ENCODE measurements around the gene AGMAT. TPM values are rescaled to one million over a fixed set of nuclear protein-coding genes. Genes with fewer than 3 reads are reported as not detected.

Gene AGMAT
- total and polyA plus RNA-seq, 3 experiments from 2014 or later, result 6.2 to 19.7 (median 18.5) TPM

DNA sequence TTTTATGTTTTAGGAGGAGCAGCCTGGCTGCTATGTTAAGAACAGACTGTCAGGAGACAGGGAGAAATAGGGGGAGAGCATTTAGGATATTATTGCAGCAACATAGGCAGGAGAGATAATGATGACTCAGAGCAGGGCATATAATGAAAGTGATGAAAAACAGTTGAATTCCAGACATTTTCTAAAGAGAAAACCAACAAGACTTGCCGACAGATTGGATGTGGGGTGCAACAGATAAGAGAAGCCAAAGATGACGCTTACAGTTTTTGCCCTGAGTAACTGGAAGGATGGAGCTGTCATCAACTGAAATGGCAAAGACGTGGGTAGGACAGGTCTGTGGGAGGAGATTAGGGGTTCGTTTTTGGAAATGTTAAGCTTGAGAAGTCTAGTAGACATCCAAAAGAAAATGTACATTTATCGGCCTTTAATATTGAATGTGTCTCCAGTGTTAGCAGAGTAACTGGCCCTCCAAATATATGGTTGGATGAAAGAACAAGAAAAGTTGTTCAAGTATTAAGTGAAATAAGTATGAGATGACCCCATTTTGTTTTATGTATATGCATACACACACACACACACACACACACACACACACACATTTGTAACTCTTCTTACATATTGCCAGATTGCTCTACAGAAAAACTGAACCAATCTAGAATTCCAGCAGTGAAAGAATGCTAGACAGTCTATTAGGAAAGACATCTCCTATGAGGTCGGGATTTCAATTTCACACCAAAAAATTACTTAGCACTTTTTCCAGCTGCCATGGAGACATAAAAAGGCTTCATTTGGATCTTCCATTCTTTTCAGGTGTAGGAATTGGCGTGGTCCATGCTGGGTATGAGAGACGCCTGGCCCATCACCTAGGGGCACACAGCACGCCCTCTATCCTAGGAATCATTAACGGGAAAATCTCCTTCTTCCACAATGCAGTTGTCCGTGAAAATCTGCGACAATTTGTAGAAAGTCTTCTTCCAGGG, 41.0 kb downstream of the AGMAT start:
- ChIA-PET POLR2A (interaction anchor here (0.7 kb wide), 1 partner anchor 17 kb away, joined by 3 read pairs; the partner anchor contains the start of gene DNAJC16), CTCF (no interaction called here)
- Mint-ChIP-seq H3K36me3 (peaks cover 11 to 75% (median 31%) of the 10 kb centered on the region in 3 donors), H3K27me3 (no peaks in the 10 kb centered on the region), H3K27ac (peak overlapping the region in 5 of 8 donors; percentile 11 to 88 (median 28)), H3K4me1 (peaks cover 0 to 4% (median under 1%) of the 10 kb centered on the region in 3 donors), H3K9me3 (no peaks in the 10 kb centered on the region), H3K4me3 (no peak overlapping the region)
- no peak for DNase-seq
- Histone ChIP-seq H3K27ac (ENCODE audit: low read depth, low read length) (peak overlapping the region; percentile 51), H3K27me3 (ENCODE audit: insufficient read depth, low read length, poor library complexity, severe bottlenecking) (no peaks in the 10 kb centered on the region), H3K9me3 (ENCODE audit: low read length) (no peaks in the 10 kb centered on the region), H3K4me3 (ENCODE audit: low read length) (no peak overlapping the region), H3K4me1 (ENCODE audit: insufficient read depth, low read length) (no peaks in the 10 kb centered on the region), H3K36me3 (ENCODE audit: insufficient read depth, low read length) (peaks cover 20% of the 10 kb centered on the region)

DNA sequence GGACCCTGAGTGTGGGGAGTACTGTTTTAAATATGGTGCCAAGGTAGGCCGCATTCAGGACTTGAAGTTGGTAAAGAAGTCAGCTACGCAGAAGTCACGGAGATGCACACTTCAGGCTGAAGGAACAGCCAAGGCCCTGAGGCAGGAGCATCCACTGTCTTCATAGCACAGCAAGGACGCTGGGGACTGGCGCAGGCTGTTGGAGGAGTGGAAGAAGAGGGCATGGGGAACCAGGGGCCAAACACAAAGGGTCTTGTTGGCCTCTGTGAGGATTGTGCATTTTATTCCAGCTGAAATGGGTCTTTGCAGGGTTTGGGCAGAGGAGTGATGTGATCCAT, 41.6 kb downstream of the AGMAT start:
- peaks cover 18% of the 10 kb centered on the region for H3K36me3 ChIP-seq (ENCODE audit: insufficient read depth, low read length)
- no peak overlapping the region for H3K4me3 ChIP-seq (ENCODE audit: low read length)
- no peaks in the 10 kb centered on the region for H3K9me3 ChIP-seq (ENCODE audit: low read length)
- H3K9me3 Mint-ChIP-seq, result no peaks in the 10 kb centered on the region
- peaks cover 0 to 7% (median 4%) of the 10 kb centered on the region in 3 donors for H3K4me1 Mint-ChIP-seq
- DNase-seq, result no peak
- H3K4me1 ChIP-seq (ENCODE audit: insufficient read depth, low read length), result no peaks in the 10 kb centered on the region
- CTCF ChIA-PET, result no interaction called here
- POLR2A ChIA-PET, result no interaction called here
- peaks cover 15 to 76% (median 34%) of the 10 kb centered on the region in 3 donors for H3K36me3 Mint-ChIP-seq
- H3K4me3 Mint-ChIP-seq, result no peak overlapping the region
- H3K27me3 ChIP-seq (ENCODE audit: insufficient read depth, low read length, poor library complexity, severe bottlenecking), result no peaks in the 10 kb centered on the region
- H3K27ac Mint-ChIP-seq, result peak overlapping the region in 3 of 8 donors; percentile 11 to 88 (median 61)
- H3K27me3 Mint-ChIP-seq, result no peaks in the 10 kb centered on the region
- H3K27ac ChIP-seq (ENCODE audit: low read depth, low read length), result peak overlapping the region; percentile 51

DNA sequence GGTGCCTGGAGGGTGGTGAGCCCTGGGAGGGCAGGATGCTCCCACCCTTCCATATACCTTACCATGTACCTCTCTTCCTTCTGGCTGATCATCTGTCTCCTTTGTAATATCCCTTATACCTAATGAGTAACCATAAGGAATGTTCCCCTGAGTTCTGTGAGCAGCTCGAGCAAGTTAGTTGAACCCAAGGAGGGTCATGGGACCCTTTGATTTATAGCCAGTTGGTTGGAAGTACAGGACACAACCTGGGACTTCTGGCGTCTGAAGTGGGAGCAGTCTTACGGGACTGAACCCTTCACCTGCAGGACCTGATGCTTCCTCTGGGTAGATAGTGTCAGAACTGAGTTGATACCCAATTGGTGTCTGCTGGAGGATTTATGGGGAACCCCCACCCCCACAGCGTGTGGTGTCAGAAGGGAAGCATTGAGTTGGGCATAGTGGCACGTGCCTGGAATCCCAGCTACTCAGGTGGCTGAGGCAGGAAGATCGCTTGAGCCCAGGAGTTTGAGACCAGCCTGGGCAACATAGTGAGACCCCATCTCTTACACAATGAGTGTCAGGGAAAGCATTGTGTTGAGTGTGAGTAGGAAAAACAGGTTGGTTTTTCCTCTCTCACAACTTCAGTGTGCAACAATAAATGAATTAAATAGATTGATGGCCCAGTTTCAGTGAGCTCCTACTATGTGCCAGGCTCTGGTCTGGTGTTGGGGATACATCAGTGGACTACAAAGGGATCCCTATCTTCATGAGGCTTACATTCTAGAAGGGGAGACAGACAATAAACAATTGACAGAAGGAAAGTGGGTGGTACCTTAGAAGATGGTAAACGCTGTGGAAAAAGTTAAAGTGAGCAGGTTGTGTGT, 42.2 kb downstream of the AGMAT start:
- Histone ChIP-seq H3K4me1 (ENCODE audit: insufficient read depth, low read length) (no peaks in the 10 kb centered on the region), H3K27me3 (ENCODE audit: insufficient read depth, low read length, poor library complexity, severe bottlenecking) (no peaks in the 10 kb centered on the region), H3K27ac (ENCODE audit: low read depth, low read length) (peak overlapping the region; percentile 51), H3K36me3 (ENCODE audit: insufficient read depth, low read length) (peaks cover 12% of the 10 kb centered on the region), H3K9me3 (ENCODE audit: low read length) (no peaks in the 10 kb centered on the region), H3K4me3 (ENCODE audit: low read length) (no peak overlapping the region)
- peaks cover 0 to 7% (median 4%) of the 10 kb centered on the region in 3 donors for H3K4me1 Mint-ChIP-seq
- H3K9me3 Mint-ChIP-seq, result no peaks in the 10 kb centered on the region
- H3K4me3 Mint-ChIP-seq, result no peak overlapping the region
- peak overlapping the region in 1 of 8 donors; percentile 9 for H3K27ac Mint-ChIP-seq
- no peaks in the 10 kb centered on the region for H3K27me3 Mint-ChIP-seq
- ChIA-PET CTCF (no interaction called here), POLR2A (no interaction called here)
- peaks cover 9 to 73% (median 29%) of the 10 kb centered on the region in 3 donors for H3K36me3 Mint-ChIP-seq
- no peak for DNase-seq

DNA sequence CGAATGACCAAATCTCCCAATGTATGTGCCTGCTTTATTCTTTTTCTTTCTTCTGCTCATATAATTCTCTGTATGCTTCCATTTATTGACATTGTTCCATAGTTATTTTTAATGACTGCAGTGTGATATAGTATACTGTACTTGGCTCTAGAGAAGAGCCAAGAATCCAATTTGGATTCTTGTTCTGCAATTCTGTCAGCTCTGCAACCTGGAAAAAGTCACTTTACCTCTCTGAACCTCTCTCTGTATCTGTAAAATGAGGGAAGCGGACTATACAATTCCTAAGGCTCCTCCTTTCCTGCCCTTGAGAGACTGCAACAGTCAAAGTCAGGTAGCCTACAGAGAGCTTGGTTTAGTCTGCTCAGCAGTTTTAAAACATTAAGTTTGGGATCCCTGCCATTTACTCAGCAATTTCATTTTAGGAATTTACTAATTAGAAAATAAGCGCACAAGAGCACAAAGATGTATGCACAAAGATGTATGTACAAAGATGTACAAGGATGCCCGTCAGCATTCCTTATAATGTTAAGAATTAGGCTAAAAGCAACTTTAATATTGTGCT, 43.5 kb downstream of the AGMAT start:
- no peak overlapping the region for H3K4me3 ChIP-seq (ENCODE audit: low read length)
- ChIA-PET CTCF (no interaction called here), POLR2A (no interaction called here)
- Mint-ChIP-seq H3K36me3 (peaks cover 12 to 76% (median 30%) of the 10 kb centered on the region in 3 donors), H3K27me3 (no peaks in the 10 kb centered on the region), H3K27ac (peak overlapping the region in 2 of 8 donors; percentile 9 to 50), H3K9me3 (no peaks in the 10 kb centered on the region), H3K4me1 (peaks cover 0 to 7% (median 4%) of the 10 kb centered on the region in 3 donors), H3K4me3 (no peak overlapping the region)
- DNase-seq, result no peak
- no peak overlapping the region for H3K27ac ChIP-seq (ENCODE audit: low read depth, low read length)
- H3K9me3 ChIP-seq (ENCODE audit: low read length), result no peaks in the 10 kb centered on the region
- no peaks in the 10 kb centered on the region for H3K27me3 ChIP-seq (ENCODE audit: insufficient read depth, low read length, poor library complexity, severe bottlenecking)
- no peaks in the 10 kb centered on the region for H3K4me1 ChIP-seq (ENCODE audit: insufficient read depth, low read length)
- peaks cover 9% of the 10 kb centered on the region for H3K36me3 ChIP-seq (ENCODE audit: insufficient read depth, low read length)

DNA sequence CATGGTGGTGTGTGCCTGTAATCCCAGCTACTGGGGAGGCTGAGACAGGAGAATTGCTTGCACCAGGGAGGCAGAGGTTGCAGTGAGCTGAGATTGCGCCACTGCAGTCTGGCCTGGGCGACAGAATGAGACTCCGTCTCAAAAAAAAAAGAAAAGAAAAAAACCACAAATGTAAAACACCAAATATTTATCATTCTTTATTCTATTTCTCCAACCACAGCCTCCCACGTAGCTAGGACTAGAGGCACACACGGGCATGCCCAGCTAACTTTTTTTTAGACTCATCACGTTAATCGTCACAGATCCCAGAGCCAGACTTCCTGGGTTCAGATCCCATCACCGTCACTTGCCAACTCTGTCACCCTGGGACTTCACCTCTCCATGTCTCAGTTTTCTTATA, 44.7 kb downstream of the AGMAT start:
- Histone ChIP-seq H3K4me3 (ENCODE audit: low read length) (no peak overlapping the region), H3K36me3 (ENCODE audit: insufficient read depth, low read length) (peaks cover 9% of the 10 kb centered on the region), H3K4me1 (ENCODE audit: insufficient read depth, low read length) (no peaks in the 10 kb centered on the region), H3K27ac (ENCODE audit: low read depth, low read length) (no peak overlapping the region), H3K27me3 (ENCODE audit: insufficient read depth, low read length, poor library complexity, severe bottlenecking) (no peaks in the 10 kb centered on the region), H3K9me3 (ENCODE audit: low read length) (no peaks in the 10 kb centered on the region)
- H3K9me3 Mint-ChIP-seq, result no peaks in the 10 kb centered on the region
- ChIA-PET CTCF (no interaction called here), POLR2A (no interaction called here)
- no peaks in the 10 kb centered on the region for H3K27me3 Mint-ChIP-seq
- H3K27ac Mint-ChIP-seq, result peak overlapping the region in 1 of 8 donors; percentile 43
- no peak for DNase-seq
- peaks cover 13 to 73% (median 27%) of the 10 kb centered on the region in 3 donors for H3K36me3 Mint-ChIP-seq
- peaks cover 0 to 7% (median 4%) of the 10 kb centered on the region in 3 donors for H3K4me1 Mint-ChIP-seq
- no peak overlapping the region for H3K4me3 Mint-ChIP-seq

DNA sequence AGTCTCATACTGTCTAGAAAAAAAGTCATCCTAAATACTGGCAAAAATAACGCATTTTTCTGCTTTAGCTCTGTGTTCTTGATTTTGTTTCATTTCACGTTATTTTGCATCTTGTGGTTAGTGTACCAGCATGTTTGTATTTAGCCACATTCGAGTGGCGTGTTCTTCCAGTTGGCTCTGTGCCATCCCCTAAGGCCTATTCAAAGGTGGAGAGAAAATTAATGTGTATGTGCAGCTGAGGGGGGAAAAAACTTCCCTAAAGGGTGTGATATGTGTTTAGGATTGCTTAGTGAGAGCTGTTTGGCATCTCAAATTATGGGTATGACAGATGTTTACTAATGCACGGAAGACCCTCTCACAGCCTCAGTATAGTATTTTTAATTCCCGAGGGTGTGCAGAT, 46.1 kb downstream of the AGMAT start:
- Mint-ChIP-seq H3K4me3 (no peak overlapping the region), H3K4me1 (peaks cover 0 to 7% (median 4%) of the 10 kb centered on the region in 3 donors), H3K27ac (peak overlapping the region in 2 of 8 donors; percentile 47 to 85), H3K36me3 (peaks cover 8 to 70% (median 22%) of the 10 kb centered on the region in 3 donors), H3K9me3 (no peaks in the 10 kb centered on the region), H3K27me3 (no peaks in the 10 kb centered on the region)
- H3K36me3 ChIP-seq (ENCODE audit: insufficient read depth, low read length), result peaks cover 8% of the 10 kb centered on the region
- H3K4me3 ChIP-seq (ENCODE audit: low read length), result no peak overlapping the region
- DNase-seq, result no peak
- no peaks in the 10 kb centered on the region for H3K27me3 ChIP-seq (ENCODE audit: insufficient read depth, low read length, poor library complexity, severe bottlenecking)
- H3K27ac ChIP-seq (ENCODE audit: low read depth, low read length), result no peak overlapping the region
- no peaks in the 10 kb centered on the region for H3K4me1 ChIP-seq (ENCODE audit: insufficient read depth, low read length)
- ChIA-PET CTCF (no interaction called here), POLR2A (no interaction called here)
- H3K9me3 ChIP-seq (ENCODE audit: low read length), result no peaks in the 10 kb centered on the region

DNA sequence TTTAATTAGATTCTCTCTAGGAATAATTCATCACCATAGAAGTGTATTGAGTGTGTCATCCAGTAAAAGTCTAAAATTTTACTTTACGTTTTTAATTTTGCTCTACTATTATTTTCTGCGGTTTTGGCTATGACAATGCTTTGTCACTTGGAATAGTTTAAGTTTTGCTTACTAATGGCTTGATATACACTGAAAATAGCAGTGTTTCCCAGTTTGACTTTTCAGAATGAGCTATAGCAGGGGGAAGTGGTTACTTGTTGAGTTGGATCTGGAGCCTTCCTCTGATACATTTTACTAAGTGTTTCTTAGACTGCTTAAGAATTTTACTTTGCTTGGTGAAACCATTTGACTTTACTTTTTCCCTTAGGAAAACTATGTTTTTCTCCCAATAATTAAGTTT, 53.2 kb downstream of the AGMAT start:
- no peaks in the 10 kb centered on the region for H3K9me3 Mint-ChIP-seq
- Histone ChIP-seq H3K4me3 (ENCODE audit: low read length) (no peak overlapping the region), H3K9me3 (ENCODE audit: low read length) (no peaks in the 10 kb centered on the region), H3K27ac (ENCODE audit: low read depth, low read length) (no peak overlapping the region), H3K36me3 (ENCODE audit: insufficient read depth, low read length) (no peaks in the 10 kb centered on the region), H3K4me1 (ENCODE audit: insufficient read depth, low read length) (peaks cover 8% of the 10 kb centered on the region), H3K27me3 (ENCODE audit: insufficient read depth, low read length, poor library complexity, severe bottlenecking) (no peaks in the 10 kb centered on the region)
- peaks cover 27 to 38% (median 34%) of the 10 kb centered on the region in 3 donors for H3K4me1 Mint-ChIP-seq
- H3K27ac Mint-ChIP-seq, result peak overlapping the region in 1 of 8 donors; percentile 42
- H3K36me3 Mint-ChIP-seq, result peaks cover 4 to 46% (median 12%) of the 10 kb centered on the region in 3 donors
- ChIA-PET CTCF (no interaction called here), POLR2A (no interaction called here)
- H3K4me3 Mint-ChIP-seq, result no peak overlapping the region
- DNase-seq, result no peak
- H3K27me3 Mint-ChIP-seq, result no peaks in the 10 kb centered on the region
